K562 (cell line): ENCODE data around the gene WDR91. TPM values are rescaled to one million over a fixed set of nuclear protein-coding genes. Genes with fewer than 3 reads are reported as not detected.

Experiments
- DDX20 ChIP-seq: fragments of 450-650 bp; IDR thresholded peaks from 2 replicates; pipeline ENCODE4 v1.6.1; 2016; ENCODE audit warnings: missing genetic modification characterization, low read depth, mild to moderate bottlenecking, missing compliant biosample characterization, moderate library complexity
- E2F6 ChIP-seq, 2 experiments: IDR thresholded peaks; 2 replicates each; pipeline ENCODE4 v1.6.1; 2011; ENCODE audit warnings: borderline replicate concordance in 1 of 2, control low read depth in 1 of 2, low read depth in 1 of 2, low read length in 1 of 2, mild to moderate bottlenecking in 1 of 2, mixed read lengths in 1 of 2, moderate library complexity in 1 of 2; ENCODE audit not compliant: insufficient read depth in 1 of 2, insufficient read length in 1 of 2, poor library complexity in 1 of 2, severe bottlenecking in 1 of 2; ENCODE audit errors: extremely low read depth in 1 of 2
- HNRNPLL ChIP-seq: fragments of 200-400 bp; formaldehyde crosslinking; IDR thresholded peaks from 2 replicates; pipeline ENCODE4 v1.6.1; 2017; ENCODE audit warnings: low read length, low read depth, mild to moderate bottlenecking; ENCODE audit not compliant: poor library complexity, severe bottlenecking
- LARP7 ChIP-seq: fragments of 450-650 bp; IDR thresholded peaks from 2 replicates; pipeline ENCODE4 v1.6.1; 2016
- MTF1 ChIP-seq: fragments of 250-450 bp; sonication (Bioruptor Pico); IDR thresholded peaks from 2 replicates; pipeline ENCODE4 v1.9.0; 2021; ENCODE audit warnings: moderate library complexity, mild to moderate bottlenecking, inconsistent platforms, borderline replicate concordance
- NFE2L1 ChIP-seq: fragments of 450-650 bp; IDR thresholded peaks from 2 replicates; pipeline ENCODE4 v1.6.1; 2016; ENCODE audit warnings: missing genetic modification characterization, low read depth, mild to moderate bottlenecking, missing compliant biosample characterization, moderate library complexity, borderline replicate concordance
- PBX2 ChIP-seq, 2 experiments: IDR thresholded peaks in 1 of 2; conservative IDR thresholded peaks in 1 of 2; 2 replicates each; pipeline ENCODE4 v1.6.1; 2016; ENCODE audit warnings: low read depth in 2 of 2, mild to moderate bottlenecking in 1 of 2, missing compliant biosample characterization in 1 of 2, missing genetic modification characterization in 1 of 2, moderate library complexity in 1 of 2
- PTBP1 ChIP-seq: fragments of 200-400 bp; formaldehyde crosslinking; IDR thresholded peaks from 2 replicates; pipeline ENCODE4 v1.6.1; 2017; ENCODE audit warnings: low read depth, low read length
- SMARCB1 ChIP-seq: IDR thresholded peaks from 2 replicates; pipeline ENCODE4 v1.6.1; 2011; ENCODE audit warnings: improper control_type of control experiment, low read depth; ENCODE audit not compliant: insufficient read length
- SRSF9 ChIP-seq: fragments of 200-400 bp; formaldehyde crosslinking; IDR thresholded peaks from 2 replicates; pipeline ENCODE4 v1.6.1; 2017; ENCODE audit warnings: low read depth, low read length, borderline replicate concordance
- TBP ChIP-seq: optimal IDR thresholded peaks from 2 replicates; pipeline ENCODE3; 2011; ENCODE audit warnings: low read depth, low read length, improper control_type of control experiment
- TCF7L2 ChIP-seq: fragments of 150-350 bp; IDR thresholded peaks from 2 replicates; pipeline ENCODE4 v1.6.1; 2016; ENCODE audit warnings: low read depth, mild to moderate bottlenecking, low read length, moderate library complexity
- ZBTB49 ChIP-seq: sonication (generic); formaldehyde crosslinking; IDR thresholded peaks from 2 replicates; pipeline ENCODE4 v1.8.0; 2022; ENCODE audit warnings: missing genetic modification reagents, mild to moderate bottlenecking, borderline replicate concordance
- ZFP1 ChIP-seq: fragments of 450-650 bp; formaldehyde crosslinking; IDR thresholded peaks from 2 replicates; pipeline ENCODE4 v1.4.0; 2020; ENCODE audit warnings: mild to moderate bottlenecking, mixed read lengths
- ZNF253 ChIP-seq: fragments of 250-450 bp; sonication (Bioruptor Pico); conservative IDR thresholded peaks from 2 replicates; pipeline ENCODE4 v1.6.1; 2021; ENCODE audit warnings: mild to moderate bottlenecking
- ZNF436 ChIP-seq: fragments of 250-450, 450-650 bp; sonication (Bioruptor Pico); formaldehyde crosslinking; IDR thresholded peaks from 2 replicates; pipeline ENCODE4 v1.7.0; 2020; ENCODE audit warnings: mild to moderate bottlenecking
- ZNF511 ChIP-seq: sonication (generic); formaldehyde crosslinking; IDR thresholded peaks from 2 replicates; pipeline ENCODE4 v1.8.0; 2022; ENCODE audit warnings: mild to moderate bottlenecking, missing genetic modification reagents
- ZNF76 ChIP-seq: fragments of 250-450 bp; sonication (Bioruptor Pico); IDR thresholded peaks from 2 replicates; pipeline ENCODE4 v1.4.0; 2020; ENCODE audit warnings: mild to moderate bottlenecking, moderate library complexity, borderline replicate concordance
- polyA plus RNA-seq, 8 experiments: library from polyadenylated mRNA; depleted of rRNA in 4 of 8; stranded (reverse) in 5 of 8; unstranded in 3 of 8; fragments of >200 nt; fragmentation: Nextera tagmentation in 2 of 8; fragmentation: Illumina TruSeq in 1 of 8; extraction: Ambion mirVana in 2 of 8; extraction: Trizol in 1 of 8; gene quantifications; 2 replicates each; pipeline versions ENCODE4 v1.2.1 to v1.2.3, GENCODE V29; 2011 to 2014; ENCODE audit warnings: inconsistent platforms in 1 of 8, missing spikeins in 1 of 8
- total RNA-seq, 7 experiments: library from RNA; depleted of rRNA in 6 of 7; stranded (reverse); fragments of >200 nt in 6 of 7; fragmentation: Illumina TruSeq in 2 of 7; extraction: Trizol in 2 of 7; gene quantifications; 2 replicates each; pipeline versions ENCODE4 v1.2.1 to v1.2.3, GENCODE V29; 2011 to 2021; ENCODE audit warnings: low replicate concordance in 1 of 7

WDR91 gene
- total and polyA plus RNA-seq, 9 of the 15 experiments (the other 6 are each of a cell fraction or from before 2014, with no cell fraction given): 1.9 to 18.2 (median 9.8) TPM

- no peak for TF ChIP-seq ZBTB49 (CRISPR knock-in tag)
- no peak for TF ChIP-seq PBX2 (CRISPR knock-in tag; IDR thresholded peaks at IDR 0.05; ENCODE audit: low read depth)
- no peak for TF ChIP-seq PBX2 (tag; conservative IDR thresholded peaks at IDR 0.05; ENCODE audit: low read depth)
- no peak for TF ChIP-seq TCF7L2
- TF ChIP-seq MTF1 (CRISPR knock-in tag): no peak
- no peak for TF ChIP-seq SMARCB1
- TF ChIP-seq ZNF511: no peak
- TF ChIP-seq PTBP1: 0 out of 2 replicates have a peak, but pooled peaks have one; percentile 39
- TF ChIP-seq TBP: no peak
- no peak for TF ChIP-seq E2F6 (IDR thresholded peaks at IDR 0.05; ENCODE audit: borderline replicate concordance in 1 of 2, extremely low read depth in 1 of 2, insufficient read depth in 1 of 2, insufficient read length in 1 of 2, low read depth in 1 of 2, low read length in 1 of 2, poor library complexity in 1 of 2, severe bottlenecking in 1 of 2)
- no peak for TF ChIP-seq HNRNPLL
- no peak for TF ChIP-seq SRSF9
- no peak for TF ChIP-seq ZNF76 (CRISPR knock-in tag)
- no peak for TF ChIP-seq LARP7
- no peak for TF ChIP-seq ZNF436 (CRISPR knock-in tag)
- no peak for TF ChIP-seq NFE2L1 (tag)
- no peak for TF ChIP-seq ZNF253 (CRISPR knock-in tag)
- TF ChIP-seq DDX20 (tag): no peak
- TF ChIP-seq ZFP1 (CRISPR knock-in tag): no peak
Observed at GRCh38 chr7:135169141-135169963, 42.0 kb downstream of the WDR91 start (continued).
